ENCODE measurements around the gene NELFB.

Gene NELFB

GRCh38 chr9:137306066-137306849 is 51.1 kb downstream of the NELFB start:
- TF ChIP-seq EZH2 (IDR thresholded peaks at IDR 0.05; ENCODE audit: borderline replicate concordance, low read length) = no peak
- TF ChIP-seq, protein P1, sequence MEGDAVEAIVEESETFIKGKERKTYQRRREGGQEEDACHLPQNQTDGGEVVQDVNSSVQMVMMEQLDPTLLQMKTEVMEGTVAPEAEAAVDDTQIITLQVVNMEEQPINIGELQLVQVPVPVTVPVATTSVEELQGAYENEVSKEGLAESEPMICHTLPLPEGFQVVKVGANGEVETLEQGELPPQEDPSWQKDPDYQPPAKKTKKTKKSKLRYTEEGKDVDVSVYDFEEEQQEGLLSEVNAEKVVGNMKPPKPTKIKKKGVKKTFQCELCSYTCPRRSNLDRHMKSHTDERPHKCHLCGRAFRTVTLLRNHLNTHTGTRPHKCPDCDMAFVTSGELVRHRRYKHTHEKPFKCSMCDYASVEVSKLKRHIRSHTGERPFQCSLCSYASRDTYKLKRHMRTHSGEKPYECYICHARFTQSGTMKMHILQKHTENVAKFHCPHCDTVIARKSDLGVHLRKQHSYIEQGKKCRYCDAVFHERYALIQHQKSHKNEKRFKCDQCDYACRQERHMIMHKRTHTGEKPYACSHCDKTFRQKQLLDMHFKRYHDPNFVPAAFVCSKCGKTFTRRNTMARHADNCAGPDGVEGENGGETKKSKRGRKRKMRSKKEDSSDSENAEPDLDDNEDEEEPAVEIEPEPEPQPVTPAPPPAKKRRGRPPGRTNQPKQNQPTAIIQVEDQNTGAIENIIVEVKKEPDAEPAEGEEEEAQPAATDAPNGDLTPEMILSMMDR (IDR thresholded peaks at IDR 0.05; ENCODE audit: low read length) = no peak
- peaks cover 13% of the 10 kb centered on the region; the same call in 1 of the 2 replicates for H3K27me3 ChIP-seq (ENCODE audit: insufficient read depth, low read length)
- no peak overlapping the region for H2AFZ ChIP-seq (ENCODE audit: low read length)

GRCh38 chr9:137306850-137307254 is 51.7 kb downstream of the NELFB start:
- Histone ChIP-seq H3K36me3 (ENCODE audit: insufficient read depth, low read length) (no peaks in the 10 kb centered on the region), H3K27me3 (ENCODE audit: insufficient read depth, low read length) (peaks cover 13% of the 10 kb centered on the region; the same call in 1 of the 2 replicates), H3K9ac (ENCODE audit: low read length) (no peak overlapping the region), H3K27ac (ENCODE audit: low read depth, low read length, poor library complexity, severe bottlenecking) (no peak overlapping the region), H4K20me1 (ENCODE audit: insufficient read depth, low read length) (no peaks in the 10 kb centered on the region), H3K9me2 (ENCODE audit: low read depth, low read length) (no peaks in the 10 kb centered on the region), H3F3A (ENCODE audit: insufficient read depth, low read length) (peaks cover 6% of the 10 kb centered on the region; the same call in 1 of the 2 replicates), H3K79me2 (ENCODE audit: insufficient read depth, low read length) (no peaks in the 10 kb centered on the region), H3K4me3 (ENCODE audit: low read depth, low read length, poor library complexity, severe bottlenecking) (no peak overlapping the region), H3K4me2 (ENCODE audit: low read length) (no peak overlapping the region), H3K4me1 (ENCODE audit: insufficient read depth, low read length, severe bottlenecking) (no peaks in the 10 kb centered on the region), H3K9me3 (ENCODE audit: low read length) (no peaks in the 10 kb centered on the region), H2AFZ (ENCODE audit: low read length) (no peak overlapping the region)
- TF ChIP-seq, protein P1 (IDR thresholded peaks at IDR 0.05; ENCODE audit: low read length) = no peak
- no peak for TF ChIP-seq EZH2 (IDR thresholded peaks at IDR 0.05; ENCODE audit: borderline replicate concordance, low read length)

More at GRCh38 chr9:137306066-137306849, 51.1 kb downstream of the NELFB start:
- H3K27ac ChIP-seq (ENCODE audit: low read depth, low read length, poor library complexity, severe bottlenecking) = no peak overlapping the region
- peaks cover 6% of the 10 kb centered on the region; the same call in 1 of the 2 replicates for H3F3A ChIP-seq (ENCODE audit: insufficient read depth, low read length)
- H3K9me2 ChIP-seq (ENCODE audit: low read depth, low read length) = no peaks in the 10 kb centered on the region
- H3K9ac ChIP-seq (ENCODE audit: low read length) = no peak overlapping the region
- no peak overlapping the region for H3K4me2 ChIP-seq (ENCODE audit: low read length)
- H3K4me1 ChIP-seq (ENCODE audit: insufficient read depth, low read length, severe bottlenecking) = peaks cover 5% of the 10 kb centered on the region
- no peaks in the 10 kb centered on the region for H3K36me3 ChIP-seq (ENCODE audit: insufficient read depth, low read length)
- no peak overlapping the region for H3K4me3 ChIP-seq (ENCODE audit: low read depth, low read length, poor library complexity, severe bottlenecking)
- H3K9me3 ChIP-seq (ENCODE audit: low read length) = no peaks in the 10 kb centered on the region
- no peaks in the 10 kb centered on the region for H3K79me2 ChIP-seq (ENCODE audit: insufficient read depth, low read length)
- H4K20me1 ChIP-seq (ENCODE audit: insufficient read depth, low read length) = no peaks in the 10 kb centered on the region

- Histone ChIP-seq H3K4me3 (ENCODE audit: low read depth, low read length, poor library complexity, severe bottlenecking) (no peak overlapping the region), H3K27ac (ENCODE audit: low read depth, low read length, poor library complexity, severe bottlenecking) (no peak overlapping the region), H2AFZ (ENCODE audit: low read length) (no peak overlapping the region), H3K4me1 (ENCODE audit: insufficient read depth, low read length, severe bottlenecking) (no peaks in the 10 kb centered on the region), H3K27me3 (ENCODE audit: insufficient read depth, low read length) (peaks cover 13% of the 10 kb centered on the region; the same call in 1 of the 2 replicates), H3K4me2 (ENCODE audit: low read length) (no peak overlapping the region), H3K9ac (ENCODE audit: low read length) (no peak overlapping the region), H4K20me1 (ENCODE audit: insufficient read depth, low read length) (no peaks in the 10 kb centered on the region), H3K79me2 (ENCODE audit: insufficient read depth, low read length) (no peaks in the 10 kb centered on the region), H3F3A (ENCODE audit: insufficient read depth, low read length) (peaks cover 6% of the 10 kb centered on the region; the same call in 1 of the 2 replicates), H3K36me3 (ENCODE audit: insufficient read depth, low read length) (no peaks in the 10 kb centered on the region), H3K9me2 (ENCODE audit: low read depth, low read length) (no peaks in the 10 kb centered on the region), H3K9me3 (ENCODE audit: low read length) (no peaks in the 10 kb centered on the region)
- TF ChIP-seq, protein P1 (IDR thresholded peaks at IDR 0.05; ENCODE audit: low read length) = no peak
- no peak for TF ChIP-seq EZH2 (IDR thresholded peaks at IDR 0.05; ENCODE audit: borderline replicate concordance, low read length)
Measured at GRCh38 chr9:137307255-137308056, 52.3 kb downstream of the NELFB start.

All from OCI-LY1 (cell line).